Measurements from ENCODE around the gene MYO1D. TPM values are rescaled to one million over a fixed set of nuclear protein-coding genes. Genes with fewer than 3 reads are reported as not detected.

The MYO1D gene
- total and polyA plus RNA-seq, 2 donors (not counting 3 experiments of a cell fraction or from before 2014, with no cell fraction given), result 37.8 to 85.5 TPM

DNA sequence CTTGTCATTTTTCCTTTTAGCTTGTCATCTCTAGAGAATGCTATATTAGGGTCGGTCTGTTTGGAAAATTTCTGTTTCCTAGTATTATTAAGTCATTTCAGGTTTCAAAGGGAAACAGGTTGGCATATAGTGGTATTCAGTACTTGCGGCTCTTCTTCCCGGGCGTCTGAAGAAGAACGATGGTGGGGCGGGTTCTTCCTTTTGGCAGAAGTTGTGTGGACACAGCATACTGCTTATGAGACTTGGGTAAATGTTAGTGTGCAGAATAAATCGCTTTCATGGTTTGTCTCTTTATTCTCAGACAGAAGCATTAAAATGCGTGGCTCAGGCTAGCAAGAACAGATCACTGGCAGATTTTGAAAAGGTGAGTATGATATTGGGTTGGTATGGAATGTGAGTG lies 399.7 kb downstream of the MYO1D start:
- Histone ChIP-seq H3K9ac (replicated peaks; ENCODE audit: extremely low read depth, insufficient read depth, low read length) (no peak overlapping the region), H3K4me1 (ENCODE audit: control insufficient read depth, extremely low read depth, insufficient read depth, low read length) (no peaks in the 10 kb centered on the region), H3K79me2 (ENCODE audit: control insufficient read depth, insufficient read depth, low read length) (no peaks in the 10 kb centered on the region), H3K27ac (ENCODE audit: insufficient read depth, low read depth, low read length) (no peak overlapping the region), H3K27me3 (ENCODE audit: control insufficient read depth in 2 of 2, insufficient read depth in 2 of 2, low read length in 2 of 2) (no peaks in the 10 kb centered on the region), H3K36me3 (ENCODE audit: control insufficient read depth in 2 of 2, extremely low read depth in 1 of 2, insufficient read depth in 2 of 2, low read length in 2 of 2) (peaks cover 42 to 61% of the 10 kb centered on the region in 2 experiments), H3K4me2 (ENCODE audit: insufficient read depth, low read length) (no peak overlapping the region), H2AFZ (ENCODE audit: low read depth, low read length) (no peak overlapping the region), H3K9me1 (replicated peaks; ENCODE audit: control insufficient read depth, extremely low read depth, insufficient read depth, low read length) (no peaks in the 10 kb centered on the region), H3K4me3 (replicated peaks in 1 of 3; ENCODE audit: insufficient read depth in 1 of 3, low read depth in 1 of 3, low read length in 3 of 3) (no peak overlapping the region), H3K9me3 (replicated peaks; ENCODE audit: control insufficient read depth, insufficient read depth, low read length) (no peaks in the 10 kb centered on the region), H4K20me1 (replicated peaks; ENCODE audit: control insufficient read depth, extremely low read depth, insufficient read depth, low read length) (no peaks in the 10 kb centered on the region)
- ChIA-PET POLR2A (no interaction called here), CTCF (interaction anchor here (0.8 kb wide), 1 partner anchor 15 kb away, joined by 3 read pairs; no protein-coding TSS in a partner anchor)
- FAIRE-seq (no peak), DNase-seq (ENCODE audit: low read depth, low spot score) (no peak)
- intact Hi-C loops (cut with micrococcal nuclease) (no loop called here), dilution Hi-C loops (cut with MboI; ENCODE audit: extremely low pct_ligation_motif_present, low sequenced_read_pairs) (no loop called here)
- TF ChIP-seq, protein P1, sequence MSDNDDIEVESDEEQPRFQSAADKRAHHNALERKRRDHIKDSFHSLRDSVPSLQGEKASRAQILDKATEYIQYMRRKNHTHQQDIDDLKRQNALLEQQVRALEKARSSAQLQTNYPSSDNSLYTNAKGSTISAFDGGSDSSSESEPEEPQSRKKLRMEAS (IDR thresholded peaks at IDR 0.05; ENCODE audit: insufficient read depth, insufficient read length), result no peak
- TF ChIP-seq POLR2AphosphoS5 (IDR thresholded peaks at IDR 0.05; ENCODE audit: insufficient read depth, low read depth, low read length) (no peak), MYC (IDR thresholded peaks at IDR 0.05; ENCODE audit: low read depth, low read length) (no peak), POLR2A (IDR thresholded peaks at IDR 0.05; ENCODE audit: low read depth, low read length) (no peak), EZH2 (IDR thresholded peaks at IDR 0.05; ENCODE audit: borderline replicate concordance, low read depth, low read length, severe bottlenecking) (no peak), JUN (IDR thresholded peaks at IDR 0.05; ENCODE audit: borderline replicate concordance, insufficient read depth, insufficient read length, low read depth) (no peak), FOS (IDR thresholded peaks at IDR 0.05; ENCODE audit: borderline replicate concordance, insufficient read depth, low read length) (no peak), GATA2 (IDR thresholded peaks at IDR 0.05; ENCODE audit: insufficient read depth, insufficient read length, low read depth, low read length) (no peak)
- TF ChIP-seq, protein P2, sequence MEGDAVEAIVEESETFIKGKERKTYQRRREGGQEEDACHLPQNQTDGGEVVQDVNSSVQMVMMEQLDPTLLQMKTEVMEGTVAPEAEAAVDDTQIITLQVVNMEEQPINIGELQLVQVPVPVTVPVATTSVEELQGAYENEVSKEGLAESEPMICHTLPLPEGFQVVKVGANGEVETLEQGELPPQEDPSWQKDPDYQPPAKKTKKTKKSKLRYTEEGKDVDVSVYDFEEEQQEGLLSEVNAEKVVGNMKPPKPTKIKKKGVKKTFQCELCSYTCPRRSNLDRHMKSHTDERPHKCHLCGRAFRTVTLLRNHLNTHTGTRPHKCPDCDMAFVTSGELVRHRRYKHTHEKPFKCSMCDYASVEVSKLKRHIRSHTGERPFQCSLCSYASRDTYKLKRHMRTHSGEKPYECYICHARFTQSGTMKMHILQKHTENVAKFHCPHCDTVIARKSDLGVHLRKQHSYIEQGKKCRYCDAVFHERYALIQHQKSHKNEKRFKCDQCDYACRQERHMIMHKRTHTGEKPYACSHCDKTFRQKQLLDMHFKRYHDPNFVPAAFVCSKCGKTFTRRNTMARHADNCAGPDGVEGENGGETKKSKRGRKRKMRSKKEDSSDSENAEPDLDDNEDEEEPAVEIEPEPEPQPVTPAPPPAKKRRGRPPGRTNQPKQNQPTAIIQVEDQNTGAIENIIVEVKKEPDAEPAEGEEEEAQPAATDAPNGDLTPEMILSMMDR (IDR thresholded peaks at IDR 0.05; ENCODE audit: extremely low read depth in 1 of 2, insufficient read depth in 1 of 2, low read depth in 1 of 2, low read length in 2 of 2), result no peak
- no TSS peak for BruUV-seq (replicated peaks)
